Osteocyte (in vitro differentiated cells): ENCODE results near the gene HCRT. TPM values are rescaled to one million over a fixed set of nuclear protein-coding genes. Genes with fewer than 3 reads are reported as not detected.

Experiments
- DNase-seq: peaks from one replicate; pipeline ENCODE4 v3.0.0; 2021; ENCODE audit warnings: mixed read lengths; ENCODE audit not compliant: unreplicated experiment; ENCODE audit errors: extremely low spot score
- H3K27ac Mint-ChIP-seq: one replicate; pipeline ENCODE4 v1.8.0; 2021; ENCODE audit warnings: mild to moderate bottlenecking, mixed read lengths; ENCODE audit not compliant: unreplicated experiment
- H3K27me3 Mint-ChIP-seq: one replicate; pipeline ENCODE4 v1.8.0; 2021; ENCODE audit warnings: mixed read lengths; ENCODE audit not compliant: unreplicated experiment
- H3K36me3 Mint-ChIP-seq: one replicate; pipeline ENCODE4 v1.8.0; 2021; ENCODE audit warnings: mixed read lengths; ENCODE audit not compliant: unreplicated experiment
- H3K4me1 Mint-ChIP-seq: one replicate; pipeline ENCODE4 v1.8.0; 2021; ENCODE audit warnings: mixed read lengths; ENCODE audit not compliant: unreplicated experiment
- H3K4me3 Mint-ChIP-seq: one replicate; pipeline ENCODE4 v1.8.0; 2021; ENCODE audit warnings: mild to moderate bottlenecking, moderate library complexity, mixed read lengths; ENCODE audit not compliant: unreplicated experiment
- H3K9me3 Mint-ChIP-seq: one replicate; pipeline ENCODE4 v1.8.0; 2021; ENCODE audit warnings: mixed read lengths; ENCODE audit not compliant: unreplicated experiment
- total RNA-seq: library from RNA; stranded (reverse); gene quantifications from 2 replicates; pipeline ENCODE4 v1.2.1, GENCODE V29; 2021
- TF ChIP-seq, protein P1 (sequence below): fragments of 200-600 bp; sonication (generic); IDR thresholded peaks from 2 replicates; pipeline ENCODE4 v1.5.0; 2021; ENCODE audit warnings: antibody characterized with exemption, mild to moderate bottlenecking, moderate library complexity

The HCRT gene
- total RNA-seq, 1 donor from 2014 or later: not detected

DNA sequence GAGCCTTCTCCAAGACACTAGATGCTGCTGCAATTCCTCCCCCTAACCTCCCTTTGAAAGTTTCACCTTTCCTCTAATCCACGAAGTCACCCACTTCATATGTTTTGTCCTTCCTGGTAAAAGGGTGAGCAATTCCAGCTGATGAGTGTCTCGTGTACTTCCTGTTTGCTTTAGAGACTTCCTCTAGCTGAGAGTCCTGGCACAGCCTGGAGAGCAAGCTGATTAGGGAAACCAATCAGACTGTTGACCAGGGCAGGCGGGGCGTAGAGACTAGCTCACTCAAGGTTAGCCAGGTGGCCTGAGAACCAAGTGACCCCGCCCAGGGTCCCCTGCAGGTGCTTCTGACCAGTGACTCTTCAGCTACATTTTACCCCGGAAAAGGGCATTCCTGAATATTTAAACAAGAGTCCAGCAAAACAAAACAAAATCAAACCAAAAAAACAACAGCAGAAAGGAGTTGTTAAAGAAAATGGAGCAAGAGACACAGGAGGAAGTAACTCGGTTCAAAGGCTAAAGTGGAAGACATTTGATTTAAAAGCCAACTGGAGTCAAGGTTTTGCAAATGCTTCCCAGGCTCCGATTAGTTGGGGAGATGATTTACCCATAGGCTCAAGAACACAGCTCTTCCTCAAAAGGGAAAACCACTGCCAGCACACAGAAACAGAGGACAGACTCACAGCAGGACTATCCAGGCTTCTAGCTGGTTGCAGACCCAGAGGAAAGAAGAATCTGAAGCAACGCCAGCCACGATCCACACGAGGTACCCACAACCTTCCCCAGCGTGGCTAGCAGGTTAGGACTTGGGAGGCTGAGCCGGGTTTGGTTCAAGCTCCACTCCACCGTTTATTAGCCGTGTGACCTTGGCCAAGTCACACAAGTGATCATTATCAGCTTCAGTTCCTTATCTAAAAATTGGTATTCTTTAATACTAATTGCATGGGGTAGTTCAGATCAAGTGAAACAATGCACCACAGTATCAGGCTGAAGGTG, 49.3 kb downstream of the HCRT start:
- Mint-ChIP-seq H3K4me1 (peaks cover 30% of the 10 kb centered on the region), H3K4me3 (no peak overlapping the region), H3K27me3 (no peaks in the 10 kb centered on the region), H3K36me3 (peaks cover 8% of the 10 kb centered on the region), H3K9me3 (no peaks in the 10 kb centered on the region), H3K27ac (peak overlapping the region; percentile 82)
- DNase-seq: no peak
- TF ChIP-seq, protein P1, sequence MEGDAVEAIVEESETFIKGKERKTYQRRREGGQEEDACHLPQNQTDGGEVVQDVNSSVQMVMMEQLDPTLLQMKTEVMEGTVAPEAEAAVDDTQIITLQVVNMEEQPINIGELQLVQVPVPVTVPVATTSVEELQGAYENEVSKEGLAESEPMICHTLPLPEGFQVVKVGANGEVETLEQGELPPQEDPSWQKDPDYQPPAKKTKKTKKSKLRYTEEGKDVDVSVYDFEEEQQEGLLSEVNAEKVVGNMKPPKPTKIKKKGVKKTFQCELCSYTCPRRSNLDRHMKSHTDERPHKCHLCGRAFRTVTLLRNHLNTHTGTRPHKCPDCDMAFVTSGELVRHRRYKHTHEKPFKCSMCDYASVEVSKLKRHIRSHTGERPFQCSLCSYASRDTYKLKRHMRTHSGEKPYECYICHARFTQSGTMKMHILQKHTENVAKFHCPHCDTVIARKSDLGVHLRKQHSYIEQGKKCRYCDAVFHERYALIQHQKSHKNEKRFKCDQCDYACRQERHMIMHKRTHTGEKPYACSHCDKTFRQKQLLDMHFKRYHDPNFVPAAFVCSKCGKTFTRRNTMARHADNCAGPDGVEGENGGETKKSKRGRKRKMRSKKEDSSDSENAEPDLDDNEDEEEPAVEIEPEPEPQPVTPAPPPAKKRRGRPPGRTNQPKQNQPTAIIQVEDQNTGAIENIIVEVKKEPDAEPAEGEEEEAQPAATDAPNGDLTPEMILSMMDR: no peak

DNA sequence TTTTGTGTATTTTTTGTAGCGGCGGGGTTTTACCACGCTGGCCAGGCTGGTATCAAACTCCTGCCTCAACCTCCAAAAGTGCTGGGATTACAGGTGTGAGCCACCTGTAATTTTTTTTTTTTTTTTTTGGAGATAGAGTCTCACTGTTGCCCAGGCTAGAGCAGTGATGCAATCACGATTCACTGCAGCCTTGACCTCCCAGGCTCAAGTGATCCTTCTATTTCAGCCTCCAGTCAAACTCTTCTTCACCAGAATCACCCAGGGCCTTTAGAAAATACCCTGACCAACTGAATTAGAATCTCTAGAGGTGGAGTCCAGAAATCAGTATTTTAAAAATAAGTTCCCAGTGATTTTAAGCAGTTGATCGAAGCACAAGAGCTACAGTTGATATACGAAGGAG, 50.1 kb downstream of the HCRT start:
- no peak overlapping the region for H3K27ac Mint-ChIP-seq
- TF ChIP-seq, protein P1: no peak
- H3K36me3 Mint-ChIP-seq: peaks cover 13% of the 10 kb centered on the region
- no peaks in the 10 kb centered on the region for H3K27me3 Mint-ChIP-seq
- no peaks in the 10 kb centered on the region for H3K9me3 Mint-ChIP-seq
- H3K4me3 Mint-ChIP-seq: no peak overlapping the region
- H3K4me1 Mint-ChIP-seq: peaks cover 30% of the 10 kb centered on the region
- DNase-seq: no peak

Other genes starting within 250 kb of the HCRT start
- gene CNP, start 218.7 kb downstream of the HCRT start, total RNA-seq: 108 and 119 TPM in 2 replicates
- gene DNAJC7, start 168.0 kb downstream of the HCRT start, total RNA-seq: 73.9 and 92.8 TPM in 2 replicates
- gene NKIRAS2, start 165.4 kb downstream of the HCRT start, total RNA-seq: 48.9 and 51.3 TPM in 2 replicates
- 1.3 and 1.6 TPM in 2 replicates for gene C17orf113, start 134.9 kb downstream of the HCRT start, total RNA-seq
- 0.16 TPM in 1 of 2 replicates, not detected in the other for gene ZNF385C, start 87.0 kb downstream of the HCRT start, total RNA-seq
- gene DHX58, start 72.7 kb downstream of the HCRT start, total RNA-seq: 2.3 and 2.4 TPM in 2 replicates
- gene KAT2A, start 64.1 kb downstream of the HCRT start, total RNA-seq: 38.5 and 40.4 TPM in 2 replicates
- gene HSPB9, start 62.6 kb downstream of the HCRT start, total RNA-seq: not detected in 2 replicates
- 121 and 126 TPM in 2 replicates for gene RAB5C, start 30.5 kb downstream of the HCRT start, total RNA-seq
- gene KCNH4, start 4.3 kb downstream of the HCRT start, total RNA-seq: not detected in 2 replicates
- gene GHDC, start 9.0 kb upstream of the HCRT start, total RNA-seq: 7.3 and 9.1 TPM in 2 replicates
- gene STAT5B, start 90.9 kb upstream of the HCRT start, total RNA-seq: 41.3 and 49.7 TPM in 2 replicates
- gene STAT5A, start 103.0 kb upstream of the HCRT start, total RNA-seq: 45.5 and 47.7 TPM in 2 replicates
- 280 and 281 TPM in 2 replicates for gene STAT3, start 203.0 kb upstream of the HCRT start, total RNA-seq
- 487 and 510 TPM in 2 replicates for gene CAVIN1, start 237.8 kb upstream of the HCRT start, total RNA-seq